HT1080 (cell line): ENCODE data around the gene TNKS1BP1. TPM values are rescaled to one million over a fixed set of nuclear protein-coding genes. Genes with fewer than 3 reads are reported as not detected.
"Not testable (repeated sequence)": the region's sequence is repeated elsewhere in the genome, so short reads cannot be mapped to it uniquely, and the experiment has no call there.

Experiments
- DNase-seq: peaks from one replicate; pipeline ENCODE4 v3.0.0-alpha.2; 2015; ENCODE audit warnings: low read depth
- total RNA-seq: library from RNA; depleted of rRNA; stranded (reverse); fragments of >200 nt; shearing (Covaris generic); gene quantifications from 2 replicates; pipeline ENCODE4 v1.2.3, GENCODE V29; 2014

TNKS1BP1 gene
- total RNA-seq, 1 experiment from 2014 or later, result 57.0 TPM

DNA sequence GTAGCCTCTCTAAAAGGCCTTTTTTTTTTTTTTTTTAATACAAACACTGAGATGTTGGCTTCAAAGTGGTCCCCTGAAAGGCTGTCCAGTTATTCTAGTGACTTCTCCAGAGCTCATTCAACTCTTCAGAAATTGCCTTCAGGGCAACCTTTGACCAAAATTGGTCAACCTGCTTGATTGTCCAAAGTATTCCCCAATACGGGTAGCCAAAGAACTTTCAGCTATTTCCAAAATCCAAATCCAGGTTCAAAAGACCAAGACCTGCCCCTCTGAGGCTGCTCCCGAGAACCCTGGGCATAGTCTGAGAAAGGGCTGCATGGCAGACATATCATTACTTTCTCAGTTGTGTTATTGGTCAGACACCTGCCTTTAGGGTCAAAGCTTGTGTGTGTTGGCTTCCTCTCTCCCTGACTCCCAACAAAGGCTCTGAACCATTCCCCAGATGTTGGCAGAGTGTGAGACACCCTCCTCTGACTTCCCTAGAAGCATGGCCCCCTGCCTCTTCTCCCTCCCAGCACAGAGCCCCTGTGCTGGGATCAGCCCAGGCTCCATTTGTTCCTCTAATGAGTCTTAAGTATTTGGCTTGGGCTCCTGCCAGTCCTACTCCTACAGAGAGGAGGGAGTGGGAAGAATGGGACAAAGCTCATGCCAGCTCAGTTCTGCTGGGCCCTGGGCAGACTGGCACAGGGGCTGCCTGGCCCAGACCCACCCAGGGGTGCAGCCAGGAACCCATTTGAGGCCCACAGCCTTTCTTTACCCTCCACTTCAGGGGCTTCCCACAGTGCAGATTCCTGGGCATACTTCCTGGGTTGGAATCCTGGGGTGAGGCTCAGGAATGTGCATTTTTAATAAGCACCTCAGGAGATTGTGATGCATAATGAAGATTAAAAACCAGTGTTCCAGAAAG is 30.3 kb downstream of the TNKS1BP1 start:
- no peak for DNase-seq

- DNase-seq, result peak; percentile 42
These were observed 34.5 kb downstream of the TNKS1BP1 start for GRCh38 chr11:57290288-57290687.

DNA sequence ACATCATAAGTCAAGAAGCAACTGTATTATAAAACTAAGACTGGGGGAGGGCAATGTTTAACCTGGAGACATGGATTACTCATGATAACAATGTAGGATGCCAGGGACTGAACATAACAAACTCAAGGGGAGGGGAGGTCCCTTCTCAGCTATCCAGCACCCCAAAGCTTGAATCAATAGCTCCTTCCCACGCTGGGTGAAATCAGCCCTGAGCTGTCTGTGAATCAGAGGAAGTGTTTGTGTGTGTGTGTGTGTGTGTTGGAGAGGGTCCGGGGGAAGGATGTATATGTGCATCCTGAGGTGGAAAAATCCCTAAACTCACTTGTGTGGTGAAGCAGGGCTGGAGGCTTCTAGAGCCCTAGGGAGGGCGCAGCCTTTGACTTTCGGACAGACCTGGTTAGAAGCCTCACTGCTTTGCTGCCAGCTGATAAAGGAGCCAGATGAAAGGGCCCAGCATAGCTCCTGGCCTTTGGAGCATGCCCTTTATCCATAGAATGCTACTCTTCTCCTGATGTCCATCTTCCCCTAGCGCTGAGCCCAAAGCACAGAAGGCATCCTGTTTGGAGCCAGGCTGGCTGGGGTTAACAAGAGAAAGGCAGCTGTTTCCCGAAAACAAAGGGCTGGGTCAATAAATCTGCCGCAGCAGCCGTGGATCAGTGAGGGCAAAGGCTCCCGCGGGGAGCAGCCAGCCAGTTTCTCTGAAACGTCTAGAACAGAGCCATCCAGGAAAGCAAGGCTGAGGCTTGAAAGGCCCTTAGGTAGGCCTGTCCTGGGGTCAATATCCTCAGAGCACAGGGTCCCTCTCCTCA is 35.8 kb downstream of the TNKS1BP1 start:
- DNase-seq, result peak; percentile 84

DNA sequence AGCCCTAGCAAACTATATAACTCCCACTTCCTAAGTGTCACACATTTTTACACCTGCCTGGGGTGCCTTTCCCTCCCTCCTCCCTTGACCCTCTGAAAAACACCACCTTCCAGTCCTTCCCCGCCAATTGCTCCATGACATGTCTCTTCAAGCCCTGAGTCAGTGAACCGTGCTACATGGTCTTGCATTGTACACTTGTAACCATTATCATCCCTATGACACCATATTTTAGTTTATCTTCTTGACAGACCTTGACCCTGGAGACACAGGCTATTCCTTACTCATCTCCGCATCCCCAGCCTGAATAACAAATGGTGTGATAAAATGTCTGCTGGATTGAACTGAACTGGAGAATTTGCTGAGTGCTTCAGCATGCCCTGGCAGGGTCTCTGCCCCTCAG is 36.9 kb downstream of the TNKS1BP1 start:
- no peak for DNase-seq

GRCh38 chr11:57283231-57283990 is 41.3 kb downstream of the TNKS1BP1 start:
- no peak for DNase-seq

DNA sequence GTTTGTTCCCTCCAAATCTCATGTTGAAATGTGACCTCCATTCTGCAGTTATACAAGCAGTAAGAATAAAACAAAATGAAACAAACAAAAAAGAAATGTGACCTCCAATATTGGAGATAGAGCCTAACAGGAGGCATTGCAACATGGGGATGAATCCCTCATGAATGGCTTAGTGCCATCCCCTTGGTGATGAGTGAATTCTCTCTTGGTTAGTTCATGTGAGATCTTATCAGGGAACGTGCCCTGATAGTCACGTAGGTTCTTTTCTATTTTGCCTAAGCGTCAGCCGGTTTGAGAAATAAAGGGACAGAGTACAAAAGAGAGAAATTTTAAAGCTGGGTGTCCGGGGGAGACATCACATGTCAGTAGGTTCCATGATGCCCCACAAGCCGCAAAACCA is 43.2 kb downstream of the TNKS1BP1 start:
- not testable (repeated sequence) for DNase-seq

DNA sequence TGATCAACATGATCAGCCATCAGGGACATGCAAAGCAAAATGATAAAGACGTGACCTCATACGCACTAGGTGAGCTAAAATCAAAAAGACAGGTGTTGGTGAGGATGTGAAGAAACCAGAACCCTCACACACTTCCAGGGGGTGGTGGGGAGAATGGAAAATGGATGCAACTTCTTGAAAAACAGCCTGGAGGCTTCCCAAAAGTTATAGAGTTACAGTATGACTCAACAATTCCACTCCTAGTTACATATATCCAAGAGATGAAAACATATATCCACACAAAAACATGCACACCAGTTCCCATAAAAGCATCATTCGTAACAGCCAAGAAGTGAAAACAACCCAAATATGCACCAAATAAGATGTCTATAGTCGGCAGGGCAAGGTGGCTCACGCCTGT is 45.6 kb downstream of the TNKS1BP1 start:
- DNase-seq, result no peak

- DNase-seq, result no peak
These were observed 46.0 kb downstream of the TNKS1BP1 start for GRCh38 chr11:57278721-57279095.

DNA sequence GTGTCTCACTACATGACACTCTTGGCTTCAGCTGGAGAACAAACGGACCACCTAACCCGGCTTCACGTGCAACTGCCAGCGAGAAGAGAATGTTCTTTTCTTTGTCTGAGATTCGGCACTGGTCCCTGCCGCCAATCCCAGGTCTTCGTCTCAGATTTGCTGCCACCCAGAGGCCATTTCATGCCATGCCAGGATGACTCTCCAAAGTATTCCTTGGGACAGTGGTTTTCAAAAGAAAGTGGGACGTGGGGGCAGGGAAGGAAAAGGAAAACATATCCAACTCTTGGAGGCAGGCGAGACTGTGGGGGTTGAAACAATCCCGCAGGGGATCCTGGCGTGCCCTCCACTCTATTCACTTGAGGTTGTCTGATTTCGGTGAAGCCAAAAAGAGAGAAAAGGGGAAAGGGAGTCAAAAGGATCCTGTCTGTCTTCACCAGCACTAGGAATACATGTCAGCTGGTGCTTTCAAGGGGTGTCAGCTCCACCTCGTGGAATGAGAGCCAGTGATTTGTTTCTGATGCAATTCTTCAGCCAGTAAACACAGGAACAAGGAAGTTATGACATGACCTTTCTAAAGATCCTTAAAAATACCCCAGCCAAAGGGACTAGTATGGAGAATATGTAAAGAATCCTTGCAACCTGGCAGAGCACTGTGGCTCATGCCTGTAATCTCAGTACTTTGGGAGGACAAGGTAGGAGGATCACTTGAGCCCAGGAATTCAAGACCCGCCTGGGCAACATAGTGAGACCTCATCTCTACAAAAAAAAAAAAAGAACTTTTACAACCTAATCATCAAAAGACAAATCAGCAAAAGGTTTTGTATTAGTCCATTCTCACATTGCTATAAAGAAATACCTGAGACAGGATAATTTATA is 46.7 kb downstream of the TNKS1BP1 start:
- peak; percentile 72 for DNase-seq

DNA sequence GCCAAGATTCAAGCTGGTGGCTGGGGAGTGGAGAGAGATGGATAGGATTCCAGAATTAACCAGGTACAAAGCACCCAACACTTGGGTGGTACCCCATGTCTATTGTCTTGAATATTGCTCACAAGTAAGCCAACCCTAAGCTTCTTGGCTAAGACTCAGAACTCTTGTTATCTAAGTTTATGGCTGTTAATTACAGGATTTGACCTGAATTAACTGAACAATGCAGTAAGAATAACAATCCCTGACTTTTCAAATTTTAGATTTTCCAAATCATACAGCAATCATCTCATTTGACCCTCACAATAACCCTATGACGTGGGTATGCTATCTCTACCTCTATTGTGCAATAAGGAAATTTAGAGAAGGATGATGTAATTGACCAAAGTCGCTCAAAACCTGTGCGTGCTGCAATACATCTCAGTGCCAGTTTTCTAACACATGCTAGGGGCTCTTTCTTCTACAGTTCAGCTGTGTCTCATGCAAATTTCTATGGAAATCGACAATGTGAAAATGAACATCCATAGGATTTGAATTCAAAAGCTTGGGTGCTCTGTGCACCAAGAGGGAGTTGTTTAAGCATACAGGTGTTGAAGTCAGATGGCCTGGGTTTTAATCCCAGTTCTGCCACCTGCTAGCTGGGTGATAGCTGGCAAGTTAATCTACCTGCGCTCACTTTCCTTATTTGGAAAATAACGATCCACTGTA is 47.6 kb downstream of the TNKS1BP1 start:
- DNase-seq, result no peak

DNA sequence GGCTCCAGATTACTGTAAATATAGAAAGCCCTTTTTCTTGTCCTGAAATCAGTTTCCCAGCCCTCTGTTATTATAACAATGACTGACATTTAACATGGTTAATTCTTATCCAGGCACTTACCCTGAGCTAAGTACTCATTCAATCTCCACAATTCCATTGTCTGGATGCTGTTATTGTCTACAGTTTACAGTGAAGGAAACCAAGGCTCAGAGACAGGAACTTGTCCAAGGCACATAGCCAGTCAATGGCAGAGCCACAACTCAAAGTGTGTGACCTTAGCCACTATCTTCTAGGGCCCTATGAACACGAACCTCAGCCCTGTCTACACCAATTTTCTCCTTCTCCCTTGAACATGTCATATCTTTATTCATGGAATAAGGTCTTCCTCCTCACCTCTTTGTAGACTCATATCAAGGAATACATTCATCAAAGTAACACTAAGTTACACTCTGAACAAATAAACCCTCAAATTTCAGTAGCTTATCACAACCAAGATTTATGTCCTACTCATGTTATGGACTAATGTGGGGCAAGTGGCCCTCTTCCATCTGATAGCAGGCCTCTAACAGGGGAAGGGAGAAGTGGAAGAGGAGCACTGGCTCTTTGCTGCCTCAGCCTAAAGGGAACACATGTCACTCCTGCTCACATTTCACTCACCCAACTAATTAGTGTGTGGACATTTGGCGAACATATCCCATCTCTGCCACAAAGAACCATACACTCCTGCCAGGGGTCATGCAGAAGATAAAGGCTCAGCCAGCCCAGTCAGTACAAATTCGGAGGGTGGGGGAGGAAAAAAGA is 48.4 kb downstream of the TNKS1BP1 start:
- DNase-seq, result no peak

DNA sequence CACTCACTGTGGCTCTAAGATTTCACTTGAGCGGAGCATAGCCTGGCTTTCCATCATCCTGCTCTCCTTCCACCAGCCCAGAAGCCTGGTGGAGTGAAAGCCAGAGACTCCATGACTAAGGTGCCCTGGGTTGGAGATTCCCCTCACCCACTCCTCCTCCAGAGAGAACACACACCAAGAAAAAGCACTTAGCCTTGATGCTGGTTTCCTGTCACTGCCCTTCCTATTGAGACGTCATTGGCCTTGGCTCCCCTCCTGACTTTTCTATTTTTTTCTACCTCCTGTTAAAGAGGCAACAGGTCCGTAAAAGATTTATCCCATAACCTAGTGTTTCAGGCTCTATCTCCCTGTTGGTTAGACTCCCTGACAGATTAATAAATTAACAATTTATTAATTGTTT is 49.2 kb downstream of the TNKS1BP1 start:
- peak; percentile 61 for DNase-seq

GRCh38 chr11:57274904-57275498 is 49.8 kb downstream of the TNKS1BP1 start:
- peak; percentile 26 for DNase-seq

DNA sequence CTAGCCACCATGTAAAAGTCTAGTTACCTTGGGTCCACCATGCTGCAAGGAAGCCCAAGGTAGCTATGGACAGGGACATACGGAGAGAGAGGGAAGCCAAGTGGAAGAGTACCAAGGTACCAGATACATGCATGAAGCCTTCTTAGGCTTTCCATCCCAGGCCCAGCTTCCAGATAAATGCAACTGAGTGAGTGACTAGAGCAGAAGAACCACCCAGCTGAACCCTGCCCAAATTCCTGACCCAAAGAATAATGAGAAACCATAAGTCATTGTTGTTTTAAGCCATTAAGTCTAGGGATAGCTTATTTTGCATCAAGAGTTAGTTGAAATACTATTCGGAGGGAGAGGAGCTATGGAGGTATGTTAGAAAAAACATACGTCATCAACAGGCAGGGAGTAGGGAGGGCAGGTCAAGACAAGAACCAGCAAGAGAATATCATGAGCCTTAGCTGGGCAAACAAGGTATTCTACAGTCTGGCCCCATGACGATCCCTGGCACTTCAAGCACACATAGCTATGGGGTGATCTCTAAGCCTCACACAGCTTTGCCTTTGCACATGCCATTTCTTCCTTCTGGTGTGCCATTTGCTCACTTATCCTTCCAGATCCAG is 51.2 kb downstream of the TNKS1BP1 start:
- DNase-seq, result no peak

DNA sequence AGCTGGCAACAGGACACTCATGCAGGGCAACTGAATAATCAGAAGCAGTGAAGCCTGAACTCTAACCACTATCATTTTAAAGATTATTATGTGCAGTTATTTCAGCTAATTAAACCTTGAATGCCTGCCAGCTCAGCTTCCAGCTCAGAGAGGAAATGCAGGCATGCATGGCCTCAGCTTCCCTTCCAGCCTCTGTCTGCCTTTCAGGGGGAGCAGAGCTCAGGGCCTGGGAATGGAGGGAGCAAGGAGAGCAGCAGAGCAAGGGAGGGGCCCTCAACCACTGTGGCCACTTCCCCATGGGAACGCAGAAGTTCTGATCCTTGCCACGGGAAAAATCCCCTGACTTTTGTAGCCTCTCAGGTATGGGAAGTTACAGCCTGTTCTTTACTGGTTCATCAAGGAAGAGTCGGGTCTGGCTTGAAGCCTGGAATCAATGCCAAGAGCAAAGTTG is 55.2 kb downstream of the TNKS1BP1 start:
- no peak for DNase-seq

- no peak for DNase-seq
These were observed 58.6 kb downstream of the TNKS1BP1 start for GRCh38 chr11:57266157-57266556.

- no peak for DNase-seq
These were observed 61.4 kb downstream of the TNKS1BP1 start for GRCh38 chr11:57263351-57263750.

DNA sequence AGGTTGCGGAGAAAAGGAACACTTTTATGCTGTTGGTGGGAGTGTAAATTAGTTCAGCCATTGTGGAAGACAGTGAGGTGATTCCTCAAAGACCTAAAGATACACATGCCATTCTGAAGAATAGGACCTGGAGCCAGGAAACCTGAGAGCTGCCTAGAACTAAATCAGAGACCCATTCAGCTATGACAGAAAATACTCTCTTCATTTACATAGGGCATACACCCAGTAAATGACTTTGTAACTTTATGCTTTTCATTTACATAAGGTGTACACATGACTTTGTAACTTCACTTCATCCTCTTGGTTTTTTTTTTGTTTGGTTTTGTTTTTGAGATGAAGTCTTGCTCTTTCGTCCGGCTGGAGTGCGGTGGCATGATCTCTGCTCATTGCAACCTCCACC is 62.6 kb downstream of the TNKS1BP1 start:
- DNase-seq, result no peak
